SK-N-SH (cell line): ENCODE data around the gene SCRG1. TPM values are rescaled to one million over a fixed set of nuclear protein-coding genes. Genes with fewer than 3 reads are reported as not detected.

ENCODE experiments used
- CTCF ChIA-PET: fragments of 300-600, 350-600 bp; formaldehyde crosslinking; extraction: SDS; loops from one replicate; lab custom pipeline; 2021; lab: Yijun Ruan, JAX
- POLR2A ChIA-PET: fragments of 350-600 bp; sonication (Branson Sonifier 250); formaldehyde crosslinking; extraction: SDS; loops from one replicate; lab custom pipeline; 2020; ENCODE audit warnings: antibody characterized with exemption, inconsistent platforms; lab: Yijun Ruan, JAX
- DNase-seq: peaks from one replicate; pipeline ENCODE4 v3.0.0; 2012
- H2AFZ ChIP-seq: fragments of 200-600 bp; sonication (generic); 2 replicates; pipeline ENCODE4 v1.8.1; 2016; ENCODE audit warnings: antibody characterized with exemption, mild to moderate bottlenecking, low read depth
- H3F3A ChIP-seq: fragments of 200-600 bp; sonication (generic); replicated peaks from 2 replicates; pipeline ENCODE3; 2016; ENCODE audit warnings: antibody characterized with exemption, mild to moderate bottlenecking; ENCODE audit not compliant: insufficient read depth
- H3K27ac ChIP-seq, 2 experiments: fragments of 200-500 bp in 1 of 2; fragments of 200-600 bp in 1 of 2; sonication (Bioruptor generic) in 1 of 2; sonication (generic), shearing (Covaris generic) in 1 of 2; 2 replicates each; pipeline versions ENCODE4 v1.5.1 to v1.6.1; 2014 to 2016; ENCODE audit warnings: low read depth in 2 of 2, inconsistent platforms in 1 of 2, low read length in 1 of 2, mild to moderate bottlenecking in 1 of 2, mixed read lengths in 1 of 2
- H3K27me3 ChIP-seq: fragments of 200-600 bp; sonication (generic), shearing (Covaris generic); 2 replicates; pipeline ENCODE4 v1.6.1; 2016; ENCODE audit warnings: mixed run types; ENCODE audit not compliant: insufficient read depth
- H3K36me3 ChIP-seq, 2 experiments: fragments of 200-500 bp in 1 of 2; fragments of 200-600 bp in 1 of 2; sonication (Bioruptor generic) in 1 of 2; sonication (generic) in 1 of 2; replicated peaks in 1 of 2; 2 replicates each; pipeline versions ENCODE3 to v1.5.1; 2014 to 2016; ENCODE audit warnings: low read length in 1 of 2, mild to moderate bottlenecking in 1 of 2; ENCODE audit not compliant: insufficient read depth in 2 of 2, control insufficient read depth in 1 of 2
- H3K4me1 ChIP-seq, 2 experiments: fragments of 200-500 bp in 1 of 2; fragments of 200-600 bp in 1 of 2; sonication (Bioruptor generic) in 1 of 2; sonication (generic), shearing (Covaris generic) in 1 of 2; 2 replicates each; pipeline versions ENCODE4 v1.5.1 to v1.6.1; 2014 to 2016; ENCODE audit warnings: low read depth in 1 of 2, low read length in 1 of 2, mixed run types in 1 of 2; ENCODE audit not compliant: insufficient read depth in 2 of 2, control insufficient read depth in 1 of 2
- H3K4me2 ChIP-seq: fragments of 200-600 bp; sonication (generic), shearing (Covaris generic); 2 replicates; pipeline ENCODE4 v1.6.1; 2017; ENCODE audit warnings: mixed run types
- H3K4me3 ChIP-seq, 2 experiments: fragments of 200-500 bp in 1 of 2; fragments of 200-600 bp in 1 of 2; sonication (Bioruptor generic) in 1 of 2; sonication (generic), shearing (Covaris generic) in 1 of 2; 2 replicates each; pipeline versions ENCODE4 v1.5.1 to v1.8.1; 2014 to 2016; ENCODE audit warnings: low read depth in 2 of 2, inconsistent platforms in 1 of 2, low read length in 1 of 2, mild to moderate bottlenecking in 1 of 2, mixed read lengths in 1 of 2, moderate library complexity in 1 of 2
- H3K79me2 ChIP-seq: fragments of 200-600 bp; sonication (generic); 2 replicates; pipeline ENCODE4 v1.8.1; 2017; ENCODE audit warnings: mild to moderate bottlenecking; ENCODE audit not compliant: insufficient read depth
- H3K9ac ChIP-seq: fragments of 200-600 bp; sonication (generic); 2 replicates; pipeline ENCODE4 v1.6.1; 2017; ENCODE audit warnings: mixed run types
- H3K9me2 ChIP-seq: fragments of 200-600 bp; sonication (generic); 2 replicates; pipeline ENCODE4 v1.6.1; 2017; ENCODE audit warnings: mixed run types
- H3K9me3 ChIP-seq: fragments of 200-600 bp; sonication (generic); 2 replicates; pipeline ENCODE4 v1.6.1; 2017; ENCODE audit warnings: mixed run types, mild to moderate bottlenecking, moderate library complexity
- H4K20me1 ChIP-seq: fragments of 200-600 bp; sonication (generic); 2 replicates; pipeline ENCODE4 v1.6.1; 2017; ENCODE audit warnings: mild to moderate bottlenecking, mixed run types; ENCODE audit not compliant: insufficient read depth
- CHD2 ChIP-seq: fragments of 150-350 bp; IDR thresholded peaks from 2 replicates; pipeline ENCODE4 v1.6.1; 2018; ENCODE audit warnings: low read length; ENCODE audit not compliant: partially characterized antibody
- EP300 ChIP-seq, 2 experiments: IDR thresholded peaks; 2 replicates each; pipeline versions ENCODE4 v1.4.0 to v1.6.1; 2012; ENCODE audit warnings: borderline replicate concordance in 1 of 2, low read depth in 1 of 2, low read length in 1 of 2
- GATA2 ChIP-seq: sonication (generic); formaldehyde crosslinking; IDR thresholded peaks from 2 replicates; pipeline ENCODE4 v1.5.0; 2020; ENCODE audit warnings: mild to moderate bottlenecking, missing genetic modification reagents
- MXI1 ChIP-seq: IDR thresholded peaks from 2 replicates; pipeline ENCODE4 v1.6.1; 2012; ENCODE audit warnings: mild to moderate bottlenecking, low read depth, low read length, improper control_type of control experiment
- NRF1 ChIP-seq: IDR thresholded peaks from 2 replicates; pipeline ENCODE4 v1.6.1; 2012; ENCODE audit warnings: low read depth, mild to moderate bottlenecking, low read length
- RFX5 ChIP-seq: IDR thresholded peaks from 2 replicates; pipeline ENCODE4 v1.6.1; 2012; ENCODE audit warnings: mild to moderate bottlenecking, improper control_type of control experiment, low read length
- RXRA ChIP-seq: IDR thresholded peaks from 2 replicates; pipeline ENCODE4 v1.4.0; 2012; ENCODE audit warnings: low read depth, mild to moderate bottlenecking, borderline replicate concordance
- WGBS: methylation state at CpG from one replicate; pipeline ENCODE4 v1.1.6; 2017; ENCODE audit warnings: low lambda C conversion rate; 5-methylcytosine and 5-hydroxymethylcytosine counted together
- polyA plus RNA-seq, 3 experiments: library from polyadenylated mRNA; depleted of rRNA; stranded (reverse); fragments of >200 nt; gene quantifications; 2 replicates each; pipeline ENCODE4 v1.2.3, GENCODE V29; 2012
- TF ChIP-seq, protein P1 (sequence below): fragments of 150-350 bp; IDR thresholded peaks from 2 replicates; pipeline ENCODE4 v1.6.1; 2017; ENCODE audit warnings: antibody characterized with exemption, low read length, low read depth, borderline replicate concordance
- TF ChIP-seq, protein P2 (sequence below): fragments of 200-600 bp; sonication (generic); IDR thresholded peaks from 2 replicates; pipeline ENCODE4 v1.6.1; 2017; ENCODE audit warnings: antibody characterized with exemption, mild to moderate bottlenecking, moderate library complexity
- TF ChIP-seq, protein P3 (sequence below): IDR thresholded peaks from 2 replicates; pipeline ENCODE4 v1.4.0; 2012; ENCODE audit warnings: low read depth, borderline replicate concordance
- TF ChIP-seq, protein P4 (sequence below): IDR thresholded peaks from 2 replicates; pipeline ENCODE4 v1.6.1; 2012; ENCODE audit warnings: mild to moderate bottlenecking, low read depth, low read length, moderate library complexity

Gene SCRG1
- polyA plus RNA-seq (2012; rRNA removed): 0.16 and 0.24 TPM in 2 replicates
- polyA plus RNA-seq (2012; cell fraction: cytosol; rRNA removed): 0.20 and 0.26 TPM in 2 replicates
- 0.13 and 0.20 TPM in 2 replicates for polyA plus RNA-seq (2012; cell fraction: nucleus; rRNA removed)

DNA sequence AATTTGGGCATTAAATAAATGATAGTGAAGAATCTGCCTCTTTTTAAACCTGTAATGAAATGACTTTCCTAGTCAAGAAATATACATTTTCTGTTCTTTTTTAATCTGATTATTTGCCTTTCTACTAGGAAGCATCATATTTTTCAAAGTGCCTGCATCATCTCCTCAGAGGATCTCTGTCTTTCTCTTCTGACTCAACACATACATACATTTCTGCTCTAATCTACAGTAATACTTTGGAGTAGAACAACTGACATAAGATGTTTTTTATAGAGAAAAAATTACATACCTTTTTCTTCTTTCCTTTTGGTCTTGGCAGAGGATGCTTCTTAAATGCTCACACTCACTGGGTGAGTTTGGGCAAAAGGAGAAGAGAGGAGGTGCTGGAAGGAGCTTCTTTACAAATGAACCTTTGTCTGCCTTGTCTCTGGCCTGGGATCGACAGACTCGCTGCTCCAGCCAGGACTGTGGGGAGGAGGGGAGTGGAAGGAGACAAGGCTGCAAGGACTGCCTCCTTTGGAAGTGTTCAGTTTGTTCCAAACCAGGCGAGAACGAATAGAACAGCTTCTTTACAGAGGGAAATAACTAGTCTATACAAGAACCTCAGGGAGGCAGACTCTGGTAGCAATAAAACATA lies at the start of gene SCRG1:
Gene SCRG1 (minus strand): TSS at position 338 of the 637 bp plus-strand sequence. CDS start 7,702 bp downstream, outside the sequence.
- peaks cover 3% of the 10 kb centered on the region; the same call in 1 of the 2 replicates for H3K9me3 ChIP-seq
- TF ChIP-seq MXI1 (no peak), EP300 (IDR thresholded peaks at IDR 0.05; ENCODE audit: borderline replicate concordance in 1 of 2, low read depth in 1 of 2, low read length in 1 of 2) (no peak), RXRA (no peak), CHD2 (no peak), RFX5 (no peak), GATA2 (CRISPR knock-in tag) (no peak), NRF1 (no peak)
- TF ChIP-seq, protein P1, sequence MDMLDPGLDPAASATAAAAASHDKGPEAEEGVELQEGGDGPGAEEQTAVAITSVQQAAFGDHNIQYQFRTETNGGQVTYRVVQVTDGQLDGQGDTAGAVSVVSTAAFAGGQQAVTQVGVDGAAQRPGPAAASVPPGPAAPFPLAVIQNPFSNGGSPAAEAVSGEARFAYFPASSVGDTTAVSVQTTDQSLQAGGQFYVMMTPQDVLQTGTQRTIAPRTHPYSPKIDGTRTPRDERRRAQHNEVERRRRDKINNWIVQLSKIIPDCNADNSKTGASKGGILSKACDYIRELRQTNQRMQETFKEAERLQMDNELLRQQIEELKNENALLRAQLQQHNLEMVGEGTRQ: no peak
- TF ChIP-seq, protein P2, sequence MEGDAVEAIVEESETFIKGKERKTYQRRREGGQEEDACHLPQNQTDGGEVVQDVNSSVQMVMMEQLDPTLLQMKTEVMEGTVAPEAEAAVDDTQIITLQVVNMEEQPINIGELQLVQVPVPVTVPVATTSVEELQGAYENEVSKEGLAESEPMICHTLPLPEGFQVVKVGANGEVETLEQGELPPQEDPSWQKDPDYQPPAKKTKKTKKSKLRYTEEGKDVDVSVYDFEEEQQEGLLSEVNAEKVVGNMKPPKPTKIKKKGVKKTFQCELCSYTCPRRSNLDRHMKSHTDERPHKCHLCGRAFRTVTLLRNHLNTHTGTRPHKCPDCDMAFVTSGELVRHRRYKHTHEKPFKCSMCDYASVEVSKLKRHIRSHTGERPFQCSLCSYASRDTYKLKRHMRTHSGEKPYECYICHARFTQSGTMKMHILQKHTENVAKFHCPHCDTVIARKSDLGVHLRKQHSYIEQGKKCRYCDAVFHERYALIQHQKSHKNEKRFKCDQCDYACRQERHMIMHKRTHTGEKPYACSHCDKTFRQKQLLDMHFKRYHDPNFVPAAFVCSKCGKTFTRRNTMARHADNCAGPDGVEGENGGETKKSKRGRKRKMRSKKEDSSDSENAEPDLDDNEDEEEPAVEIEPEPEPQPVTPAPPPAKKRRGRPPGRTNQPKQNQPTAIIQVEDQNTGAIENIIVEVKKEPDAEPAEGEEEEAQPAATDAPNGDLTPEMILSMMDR: no peak
- TF ChIP-seq, protein P3, sequence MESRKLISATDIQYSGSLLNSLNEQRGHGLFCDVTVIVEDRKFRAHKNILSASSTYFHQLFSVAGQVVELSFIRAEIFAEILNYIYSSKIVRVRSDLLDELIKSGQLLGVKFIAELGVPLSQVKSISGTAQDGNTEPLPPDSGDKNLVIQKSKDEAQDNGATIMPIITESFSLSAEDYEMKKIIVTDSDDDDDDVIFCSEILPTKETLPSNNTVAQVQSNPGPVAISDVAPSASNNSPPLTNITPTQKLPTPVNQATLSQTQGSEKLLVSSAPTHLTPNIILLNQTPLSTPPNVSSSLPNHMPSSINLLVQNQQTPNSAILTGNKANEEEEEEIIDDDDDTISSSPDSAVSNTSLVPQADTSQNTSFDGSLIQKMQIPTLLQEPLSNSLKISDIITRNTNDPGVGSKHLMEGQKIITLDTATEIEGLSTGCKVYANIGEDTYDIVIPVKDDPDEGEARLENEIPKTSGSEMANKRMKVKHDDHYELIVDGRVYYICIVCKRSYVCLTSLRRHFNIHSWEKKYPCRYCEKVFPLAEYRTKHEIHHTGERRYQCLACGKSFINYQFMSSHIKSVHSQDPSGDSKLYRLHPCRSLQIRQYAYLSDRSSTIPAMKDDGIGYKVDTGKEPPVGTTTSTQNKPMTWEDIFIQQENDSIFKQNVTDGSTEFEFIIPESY: no peak
- TF ChIP-seq, protein P4, sequence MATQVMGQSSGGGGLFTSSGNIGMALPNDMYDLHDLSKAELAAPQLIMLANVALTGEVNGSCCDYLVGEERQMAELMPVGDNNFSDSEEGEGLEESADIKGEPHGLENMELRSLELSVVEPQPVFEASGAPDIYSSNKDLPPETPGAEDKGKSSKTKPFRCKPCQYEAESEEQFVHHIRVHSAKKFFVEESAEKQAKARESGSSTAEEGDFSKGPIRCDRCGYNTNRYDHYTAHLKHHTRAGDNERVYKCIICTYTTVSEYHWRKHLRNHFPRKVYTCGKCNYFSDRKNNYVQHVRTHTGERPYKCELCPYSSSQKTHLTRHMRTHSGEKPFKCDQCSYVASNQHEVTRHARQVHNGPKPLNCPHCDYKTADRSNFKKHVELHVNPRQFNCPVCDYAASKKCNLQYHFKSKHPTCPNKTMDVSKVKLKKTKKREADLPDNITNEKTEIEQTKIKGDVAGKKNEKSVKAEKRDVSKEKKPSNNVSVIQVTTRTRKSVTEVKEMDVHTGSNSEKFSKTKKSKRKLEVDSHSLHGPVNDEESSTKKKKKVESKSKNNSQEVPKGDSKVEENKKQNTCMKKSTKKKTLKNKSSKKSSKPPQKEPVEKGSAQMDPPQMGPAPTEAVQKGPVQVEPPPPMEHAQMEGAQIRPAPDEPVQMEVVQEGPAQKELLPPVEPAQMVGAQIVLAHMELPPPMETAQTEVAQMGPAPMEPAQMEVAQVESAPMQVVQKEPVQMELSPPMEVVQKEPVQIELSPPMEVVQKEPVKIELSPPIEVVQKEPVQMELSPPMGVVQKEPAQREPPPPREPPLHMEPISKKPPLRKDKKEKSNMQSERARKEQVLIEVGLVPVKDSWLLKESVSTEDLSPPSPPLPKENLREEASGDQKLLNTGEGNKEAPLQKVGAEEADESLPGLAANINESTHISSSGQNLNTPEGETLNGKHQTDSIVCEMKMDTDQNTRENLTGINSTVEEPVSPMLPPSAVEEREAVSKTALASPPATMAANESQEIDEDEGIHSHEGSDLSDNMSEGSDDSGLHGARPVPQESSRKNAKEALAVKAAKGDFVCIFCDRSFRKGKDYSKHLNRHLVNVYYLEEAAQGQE: no peak
- TF ChIP-seq, all 33 proteins: peak for 0
- Histone ChIP-seq H3K4me3 (peak within 1 kb of the TSS in 1 of 2 experiments; percentile 4; a peak in 1 of 4 replicates), H4K20me1 (no peaks in the 10 kb centered on the region), H3K27me3 (no peaks in the 10 kb centered on the region), H3K9ac (peak within 1 kb of the TSS; percentile 7; the same call in 1 of the 2 replicates), H3K27ac (peak within 1 kb of the TSS in 1 of 2 experiments; percentile 47; a peak in 2 of 4 replicates), H3K79me2 (no peaks in the 10 kb centered on the region), H3K9me2 (no peaks in the 10 kb centered on the region), H2AFZ (peak within 1 kb of the TSS; percentile 63), H3K36me3 (peaks cover 0 to 1% of the 10 kb centered on the region in 2 experiments), H3F3A (peaks cover 13% of the 10 kb centered on the region), H3K4me2 (peak within 1 kb of the TSS; percentile 66; the same call in 1 of the 2 replicates), H3K4me1 (peaks cover 0 to 13% of the 10 kb centered on the region in 2 experiments; a peak in 1 of 4 replicates)
- no peak for DNase-seq
- 97% methylated on average over 4 of the region's 4 CpGs for WGBS
- ChIA-PET POLR2A (no interaction called here), CTCF (interaction anchor here (1.2 to 3.2 kb wide), 3 partner anchors 13 to 21 kb away, joined by 3 to 9 read pairs (median 4); no protein-coding TSS in a partner anchor)
